B cell (primary cell): ENCODE data around the gene PRR20C. TPM values are rescaled to one million over a fixed set of nuclear protein-coding genes. Genes with fewer than 3 reads are reported as not detected.
"Not testable (repeated sequence)": the region's sequence is repeated elsewhere in the genome, so short reads cannot be mapped to it uniquely, and the experiment has no call there.

Source experiments
- ATAC-seq: fragments of 200-7000 bp; cut with Tn5 transposase; one replicate; pipeline ENCODE4 v1.10.0; 2021; ENCODE audit warnings: low read depth, mild to moderate bottlenecking, moderate number of reproducible peaks, moderate library complexity
- CTCF ChIA-PET: fragments of 350-600 bp; sonication (Branson Sonifier 250); formaldehyde crosslinking; loops from one replicate; lab custom pipeline; 2021; ENCODE audit warnings: antibody characterized with exemption, inconsistent platforms; lab: Charles Lee
- POLR2A ChIA-PET: fragments of 350-600 bp; sonication (Branson Sonifier 250); formaldehyde crosslinking; loops from one replicate; lab custom pipeline; 2021; ENCODE audit warnings: antibody characterized with exemption; lab: Charles Lee
- DNase-seq: peaks from one replicate; pipeline ENCODE4 v3.0.0; 2013
- H2AFZ ChIP-seq: 2 replicates; pipeline ENCODE4 v1.6.1; 2012; ENCODE audit warnings: mild to moderate bottlenecking, low read depth, low read length; ENCODE audit not compliant: insufficient read depth, poor library complexity, severe bottlenecking
- H3K27ac ChIP-seq, 2 donors: 1 replicate in 1 of 2; 2 replicates in 1 of 2; pipeline ENCODE4 v1.5.1; 2012 to 2013; ENCODE audit warnings: low read length in 2 of 2, mild to moderate bottlenecking in 2 of 2, moderate library complexity in 1 of 2
- H3K27me3 ChIP-seq, 4 experiments: fragments of 200-600 bp in 1 of 4; sonication (generic) in 1 of 4; replicated peaks in 1 of 4; 1 replicate in 2 of 4; 2 replicates in 2 of 4; pipeline versions ENCODE4 v1.6.1 to v1.7.0; 2013 to 2016; ENCODE audit warnings: low read length in 3 of 4, mild to moderate bottlenecking in 2 of 4, mixed read lengths in 1 of 4, moderate library complexity in 1 of 4; ENCODE audit not compliant: insufficient read depth in 4 of 4, control insufficient read depth in 3 of 4; ENCODE audit errors: control extremely low read depth in 1 of 4
- H3K36me3 ChIP-seq, 2 experiments: replicated peaks in 1 of 2; 1 replicate in 1 of 2; 2 replicates in 1 of 2; pipeline versions ENCODE4 v1.6.1 to v1.7.1; 2013; ENCODE audit warnings: low read length in 1 of 2; ENCODE audit not compliant: insufficient read depth in 2 of 2, control insufficient read depth in 1 of 2; ENCODE audit errors: control extremely low read depth in 1 of 2, extremely low read depth in 1 of 2
- H3K4me1 ChIP-seq, 2 donors: fragments of 200-600 bp in 1 of 2; sonication (generic) in 1 of 2; 1 replicate in 1 of 2; 2 replicates in 1 of 2; pipeline versions ENCODE4 v1.5.1 to v1.6.1; 2013 to 2017; ENCODE audit warnings: low read length in 2 of 2; ENCODE audit not compliant: control insufficient read depth in 2 of 2, insufficient read depth in 2 of 2
- H3K4me2 ChIP-seq: replicated peaks from 2 replicates; pipeline ENCODE3; 2012; ENCODE audit warnings: mild to moderate bottlenecking, low read depth, low read length; ENCODE audit not compliant: poor library complexity, severe bottlenecking
- H3K4me3 ChIP-seq, 5 experiments: fragments of 200-600 bp in 1 of 5; sonication (generic) in 1 of 5; 1 replicate in 3 of 5; 2 replicates in 2 of 5; pipeline versions ENCODE4 v1.5.1 to v1.7.0; 2011 to 2016; ENCODE audit warnings: low read length in 4 of 5, mild to moderate bottlenecking in 4 of 5, low read depth in 2 of 5, control low read depth in 1 of 5, moderate library complexity in 1 of 5; ENCODE audit not compliant: insufficient read depth in 1 of 5; ENCODE audit errors: control extremely low read depth in 1 of 5, extremely low read depth in 1 of 5
- H3K79me2 ChIP-seq: fragments of 200-600 bp; sonication (generic); one replicate; pipeline ENCODE4 v1.6.0; 2016; ENCODE audit warnings: low read length; ENCODE audit not compliant: control insufficient read depth, insufficient read depth
- H3K9ac ChIP-seq: fragments of 200-600 bp; sonication (generic); 2 replicates; pipeline ENCODE4 v1.6.1; 2017; ENCODE audit warnings: mild to moderate bottlenecking, low read length, moderate library complexity
- H3K9me3 ChIP-seq, 3 donors: one replicate each; pipeline versions ENCODE4 v1.6.1 to v1.7.1; 2013; ENCODE audit warnings: low read length in 2 of 3; ENCODE audit not compliant: control insufficient read depth in 2 of 3, insufficient read depth in 1 of 3; ENCODE audit errors: control extremely low read depth in 1 of 3
- H4K20me1 ChIP-seq: 2 replicates; pipeline ENCODE4 v1.6.0; 2012; ENCODE audit warnings: mild to moderate bottlenecking, low read length; ENCODE audit not compliant: insufficient read depth, control insufficient read depth, poor library complexity, severe bottlenecking
- H3K27ac Mint-ChIP-seq: one replicate; pipeline ENCODE4 v1.8.0; 2021; ENCODE audit warnings: mixed read lengths
- H3K27me3 Mint-ChIP-seq: one replicate; pipeline ENCODE4 v1.8.0; 2021; ENCODE audit warnings: mixed read lengths
- H3K4me1 Mint-ChIP-seq: one replicate; pipeline ENCODE4 v1.8.0; 2021; ENCODE audit warnings: mixed read lengths
- H3K4me3 Mint-ChIP-seq: one replicate; pipeline ENCODE4 v1.8.0; 2021; ENCODE audit warnings: mixed read lengths
- H3K9me3 Mint-ChIP-seq: one replicate; pipeline ENCODE4 v1.8.0; 2022; ENCODE audit warnings: mixed read lengths; ENCODE audit not compliant: insufficient read depth
- CTCF ChIP-seq: fragments of 200-600 bp; IDR thresholded peaks from one replicate; pipeline ENCODE4 v1.8.0; 2022; ENCODE audit warnings: antibody characterized with exemption, mild to moderate bottlenecking
- EZH2 ChIP-seq: IDR thresholded peaks from 2 replicates; pipeline ENCODE4 v1.6.1; 2012; ENCODE audit warnings: borderline replicate concordance, low read depth, mild to moderate bottlenecking, moderate library complexity, low read length; ENCODE audit not compliant: insufficient read depth, poor library complexity, severe bottlenecking
- WGBS: methylation state at CpG from one replicate; pipeline ENCODE4 v1.1.5; 2013; ENCODE audit warnings: missing lambda C conversion rate; ENCODE audit not compliant: insufficient coverage; 5-methylcytosine and 5-hydroxymethylcytosine counted together
- intact Hi-C: fragments of 100-400 bp; cut with micrococcal nuclease; formaldehyde crosslinking; loops from one replicate; pipeline ENCODE4 v1.10.0; 2022
- polyA minus RNA-seq: library from RNA; depleted of rRNA, polyadenylated mRNA; stranded (reverse); fragments of >200 nt; gene quantifications from 2 replicates; pipeline ENCODE4 v1.2.3, GENCODE V29; 2012
- polyA plus RNA-seq: library from polyadenylated mRNA; depleted of rRNA; stranded (reverse); fragments of >200 nt; gene quantifications from 2 replicates; pipeline ENCODE4 v1.2.3, GENCODE V29; 2012
- total RNA-seq, 2 donors: library from RNA; stranded (reverse); fragments of 120-200 nt in 1 of 2; gene quantifications; 1 replicate in 1 of 2; 2 replicates in 1 of 2; pipeline versions ENCODE4 v1.2.3 to v1.2.4, GENCODE V29; 2013 to 2022

PRR20C gene
- total RNA-seq (not detected in 2 replicates), polyA plus RNA-seq (not detected in 2 replicates), polyA minus RNA-seq (not detected in 2 replicates)
- not detected for total RNA-seq (2013)

- H3K4me2 ChIP-seq, H3K27me3 ChIP-seq, H3K27ac ChIP-seq, H3K4me1 Mint-ChIP-seq, ATAC-seq, CTCF ChIA-PET, H3K4me3 Mint-ChIP-seq, H3K79me2 ChIP-seq, H3K27me3 Mint-ChIP-seq, H3K27ac Mint-ChIP-seq, H3K9me3 ChIP-seq, DNase-seq, H3K36me3 ChIP-seq, POLR2A ChIA-PET, H3K4me1 ChIP-seq, intact Hi-C loops, H3K9ac ChIP-seq, H4K20me1 ChIP-seq, H2AFZ ChIP-seq, H3K9me3 Mint-ChIP-seq, H3K4me3 ChIP-seq: not testable (repeated sequence)
- WGBS = no CpG with 5 or more reads among the region's 22 CpGs
Measured at GRCh38 chr13:57153761-57154160, at the start of gene PRR20C. Gene PRR20C, plus strand, starts transcription at chr13:57154061. Its CDS starts 387 bp downstream, at chr13:57154448.

- Histone ChIP-seq H2AFZ (no peak overlapping the region), H3K4me3 (no peak overlapping the region), H3K4me1 (no peaks in the 10 kb centered on the region), H3K79me2 (no peaks in the 10 kb centered on the region), H4K20me1 (no peaks in the 10 kb centered on the region), H3K27ac (no peak overlapping the region), H3K27me3 (no peaks in the 10 kb centered on the region), H3K9me3 (peaks cover 0 to 5% (median 1%) of the 10 kb centered on the region in 3 donors), H3K4me2 (no peak overlapping the region), H3K36me3 (no peaks in the 10 kb centered on the region), H3K9ac (no peak overlapping the region)
- H3K9me3 Mint-ChIP-seq = peaks cover 7% of the 10 kb centered on the region
- no peaks in the 10 kb centered on the region for H3K4me1 Mint-ChIP-seq
- WGBS = no CpG with 5 or more reads among the region's 4 CpGs
- ChIA-PET CTCF (no interaction called here), POLR2A (no interaction called here)
- H3K27me3 Mint-ChIP-seq = no peaks in the 10 kb centered on the region
- DNase-seq (no peak), ATAC-seq (no peak)
- no peak overlapping the region for H3K4me3 Mint-ChIP-seq
- no peak overlapping the region for H3K27ac Mint-ChIP-seq
- intact Hi-C loops = no loop called here
- no peak for TF ChIP-seq CTCF
- no peak for TF ChIP-seq EZH2
Measured at GRCh38 chr13:57114945-57115344, 38.9 kb upstream of the PRR20C start.
